Loucy (cell line): ENCODE results near the gene ISG20L2.

ENCODE experiments used
- EZH2phosphoT487 ChIP-seq: fragments of 200-600 bp; IDR thresholded peaks from 2 replicates; pipeline ENCODE4 v1.6.1; 2018; ENCODE audit warnings: antibody characterized with exemption, mild to moderate bottlenecking, moderate library complexity, borderline replicate concordance
- TF ChIP-seq, protein P1 (sequence below): fragments of 200-600 bp; sonication (generic); conservative IDR thresholded peaks from 2 replicates; pipeline ENCODE4 v1.5.1; 2014; ENCODE audit warnings: mild to moderate bottlenecking, antibody characterized with exemption, low read length

DNA sequence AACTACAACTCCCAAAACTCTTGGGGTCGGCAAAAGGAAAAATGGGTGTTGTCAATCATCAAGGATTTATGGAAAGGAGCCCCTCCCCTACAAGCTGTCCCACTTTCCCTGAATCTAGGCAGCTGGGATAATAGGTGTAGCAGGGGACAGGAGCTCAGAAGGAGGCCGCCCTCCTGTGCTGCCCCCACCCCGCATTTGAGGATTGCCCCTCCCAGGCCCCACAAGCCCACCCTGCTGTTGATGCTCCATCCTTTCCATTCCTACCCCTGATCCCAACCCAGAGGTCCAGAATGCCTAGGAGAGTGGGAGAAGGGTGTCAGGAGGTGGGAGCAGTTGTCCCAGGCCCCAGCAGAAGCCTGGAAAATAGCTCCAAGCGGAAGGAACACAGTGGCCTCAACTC lies 14.2 kb upstream of the ISG20L2 start:
- TF ChIP-seq, protein P1, sequence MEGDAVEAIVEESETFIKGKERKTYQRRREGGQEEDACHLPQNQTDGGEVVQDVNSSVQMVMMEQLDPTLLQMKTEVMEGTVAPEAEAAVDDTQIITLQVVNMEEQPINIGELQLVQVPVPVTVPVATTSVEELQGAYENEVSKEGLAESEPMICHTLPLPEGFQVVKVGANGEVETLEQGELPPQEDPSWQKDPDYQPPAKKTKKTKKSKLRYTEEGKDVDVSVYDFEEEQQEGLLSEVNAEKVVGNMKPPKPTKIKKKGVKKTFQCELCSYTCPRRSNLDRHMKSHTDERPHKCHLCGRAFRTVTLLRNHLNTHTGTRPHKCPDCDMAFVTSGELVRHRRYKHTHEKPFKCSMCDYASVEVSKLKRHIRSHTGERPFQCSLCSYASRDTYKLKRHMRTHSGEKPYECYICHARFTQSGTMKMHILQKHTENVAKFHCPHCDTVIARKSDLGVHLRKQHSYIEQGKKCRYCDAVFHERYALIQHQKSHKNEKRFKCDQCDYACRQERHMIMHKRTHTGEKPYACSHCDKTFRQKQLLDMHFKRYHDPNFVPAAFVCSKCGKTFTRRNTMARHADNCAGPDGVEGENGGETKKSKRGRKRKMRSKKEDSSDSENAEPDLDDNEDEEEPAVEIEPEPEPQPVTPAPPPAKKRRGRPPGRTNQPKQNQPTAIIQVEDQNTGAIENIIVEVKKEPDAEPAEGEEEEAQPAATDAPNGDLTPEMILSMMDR = no peak
- no peak for TF ChIP-seq EZH2phosphoT487
